Stomach (tissue), 4 donors: Measurements from ENCODE around the gene FHL1.

Experiments
- CTCF ChIP-seq, 7 experiments: fragments of 450-650 bp in 4 of 7; fragments of 200-600 bp in 3 of 7; sonication (generic) in 3 of 7; IDR thresholded peaks; one replicate each; pipeline ENCODE4 v1.5.1; 2016 to 2019; ENCODE audit warnings: antibody characterized with exemption in 7 of 7, control low read depth in 2 of 7, mild to moderate bottlenecking in 1 of 7
- EP300 ChIP-seq: sonication (generic); formaldehyde crosslinking; IDR thresholded peaks from one replicate; pipeline ENCODE4 v1.6.1; 2017; ENCODE audit warnings: antibody characterized with exemption
- POLR2A ChIP-seq, 4 donors: fragments of 450-650 bp; IDR thresholded peaks; one replicate each; pipeline ENCODE4 v1.6.1; 2016; ENCODE audit warnings: antibody characterized with exemption in 4 of 4, control low read depth in 2 of 4, mild to moderate bottlenecking in 1 of 4, moderate library complexity in 1 of 4

- TF ChIP-seq CTCF (IDR thresholded peaks at IDR 0.05) (no peak), POLR2A (IDR thresholded peaks at IDR 0.05) (no peak), EP300 (no peak)
These were observed 59.6 kb downstream of the FHL1 start for GRCh38 chrX:136206916-136207315.
